Esophagus (tissue), 2 donors: ENCODE measurements around the gene SERF1B. TPM values are rescaled to one million over a fixed set of nuclear protein-coding genes. Genes with fewer than 3 reads are reported as not detected.
"Not testable (repeated sequence)": the region's sequence is repeated elsewhere in the genome, so short reads cannot be mapped to it uniquely, and the experiment has no call there.

Experiments used
- H3K27ac ChIP-seq, 2 donors: one replicate each; pipeline ENCODE4 v1.5.1; 2013; ENCODE audit warnings: low read depth in 2 of 2, mild to moderate bottlenecking in 2 of 2, inconsistent platforms in 1 of 2, low read length in 1 of 2, moderate library complexity in 1 of 2
- H3K27me3 ChIP-seq, 2 donors: one replicate each; pipeline ENCODE4 v1.6.1; 2013; ENCODE audit warnings: low read length in 2 of 2, control low read depth in 1 of 2, mild to moderate bottlenecking in 1 of 2; ENCODE audit not compliant: insufficient read depth in 2 of 2, control insufficient read depth in 1 of 2
- H3K36me3 ChIP-seq, 2 donors: one replicate each; pipeline ENCODE4 v1.6.1; 2013; ENCODE audit warnings: low read length in 1 of 2; ENCODE audit not compliant: control insufficient read depth in 2 of 2, insufficient read depth in 2 of 2
- H3K4me1 ChIP-seq, 2 donors: one replicate each; pipeline ENCODE4 v1.6.1; 2013; ENCODE audit warnings: low read length in 1 of 2; ENCODE audit not compliant: control insufficient read depth in 2 of 2, insufficient read depth in 2 of 2
- H3K4me3 ChIP-seq, 2 donors: one replicate each; pipeline ENCODE4 v1.5.1; 2013; ENCODE audit warnings: low read length in 2 of 2, mild to moderate bottlenecking in 2 of 2, low read depth in 1 of 2, moderate library complexity in 1 of 2
- H3K9me3 ChIP-seq, 2 donors: one replicate each; pipeline ENCODE4 v1.6.1; 2013; ENCODE audit warnings: mild to moderate bottlenecking in 2 of 2, low read depth in 1 of 2, low read length in 1 of 2, moderate library complexity in 1 of 2; ENCODE audit not compliant: control insufficient read depth in 2 of 2, insufficient read depth in 1 of 2
- WGBS, 2 donors: extraction: QIAGEN DNeasy Blood & Tissue Kit; methylation state at CpG; one replicate each; pipeline ENCODE4 v1.1.7; 2013; 5-methylcytosine and 5-hydroxymethylcytosine counted together
- polyA plus RNA-seq, 2 donors: library from polyadenylated mRNA; stranded (reverse); fragments of 200-250 nt; gene quantifications; one replicate each; pipeline ENCODE4 v1.2.3, GENCODE V29; 2013
- donor health status: healthy with polysubstance abuse.
- donor health status: Bipolar disorder and iron deficiency.

SERF1B gene
- 10 to 100 TPM; 22.7 to 24.8 TPM for polyA plus RNA-seq

DNA sequence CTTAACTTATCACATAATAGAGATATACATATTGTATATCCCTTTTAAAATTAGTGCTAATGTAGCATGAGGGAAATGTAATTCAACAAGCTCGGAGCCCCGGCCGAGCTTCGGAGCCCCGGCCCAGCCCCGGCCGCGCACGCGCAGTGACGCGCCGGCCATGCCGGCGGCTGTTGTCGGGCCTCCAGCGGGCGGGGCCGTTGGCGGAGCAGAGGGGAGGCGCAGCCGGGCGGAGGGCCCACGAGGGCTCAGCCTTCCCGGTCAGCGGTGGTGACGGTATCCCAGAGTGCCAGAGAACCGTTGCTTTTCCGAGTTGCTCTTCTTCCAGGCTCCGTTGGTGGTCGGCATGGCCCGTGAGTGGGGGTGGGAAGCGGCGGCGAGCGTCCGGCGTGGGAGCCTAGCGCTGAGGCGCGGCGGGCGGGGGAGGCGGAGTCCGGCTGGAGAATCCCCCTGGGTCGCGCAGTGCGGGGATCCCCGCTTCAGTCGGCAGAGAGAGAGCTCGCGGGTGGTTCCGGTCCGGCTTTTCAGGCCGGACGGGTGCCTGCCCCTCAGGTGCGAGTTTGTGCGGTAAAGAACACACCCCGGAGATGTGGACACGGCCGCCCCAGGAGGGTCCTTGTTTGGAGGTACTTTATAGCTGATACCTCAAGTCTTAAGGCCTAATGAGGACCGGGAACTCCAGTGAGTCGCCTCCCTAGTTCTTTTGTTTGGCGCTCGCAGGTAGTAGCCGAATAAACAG lies at the start of gene SERF1B:
Gene SERF1B, plus strand, starts transcription at position 146 of the 739 bp plus-strand sequence. Its CDS starts 201 bp downstream, at position 347.
- H3K27ac ChIP-seq, H3K36me3 ChIP-seq, H3K4me3 ChIP-seq, H3K27me3 ChIP-seq, H3K4me1 ChIP-seq, H3K9me3 ChIP-seq: not testable (repeated sequence)
- WGBS, 2 donors = no CpG with 5 or more reads among the region's 66 CpGs

- H3K4me3 ChIP-seq, H3K36me3 ChIP-seq, H3K9me3 ChIP-seq, H3K27me3 ChIP-seq, H3K27ac ChIP-seq, H3K4me1 ChIP-seq: not testable (repeated sequence)
- no CpG with 5 or more reads among the region's 2 CpGs for WGBS, 2 donors
Observed at GRCh38 chr5:69991713-69992112, 33.3 kb upstream of the SERF1B start.

- H3K4me1 ChIP-seq, H3K9me3 ChIP-seq, H3K27ac ChIP-seq, H3K27me3 ChIP-seq, H3K4me3 ChIP-seq, H3K36me3 ChIP-seq: not testable (repeated sequence)
- no CpG with 5 or more reads among the region's 1 CpG for WGBS, 2 donors
Observed at GRCh38 chr5:69995535-69995934, 29.5 kb upstream of the SERF1B start.

DNA sequence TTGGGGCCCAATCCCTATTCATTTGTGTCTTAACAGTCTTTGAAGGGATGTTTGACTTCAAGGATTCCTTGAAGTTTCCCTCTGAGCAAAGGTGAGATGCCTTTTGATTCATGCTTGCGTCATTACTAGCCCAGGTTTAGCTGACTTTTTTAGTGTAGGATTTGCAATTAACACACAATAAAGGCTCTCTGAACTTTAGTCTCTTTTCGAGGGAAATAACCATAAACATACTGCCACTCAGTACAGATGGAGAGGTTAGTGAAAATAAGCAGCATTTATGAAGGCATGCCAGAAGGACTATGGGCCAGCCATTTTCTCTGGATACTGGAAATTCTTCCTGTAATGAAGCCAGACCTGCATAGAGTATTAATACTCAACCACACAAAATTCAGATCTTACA lies 4.4 kb upstream of the SERF1B start:
- H3K4me3 ChIP-seq, H3K27ac ChIP-seq, H3K9me3 ChIP-seq, H3K36me3 ChIP-seq, H3K4me1 ChIP-seq, H3K27me3 ChIP-seq: not testable (repeated sequence)
- WGBS, 2 donors = no CpG with 5 or more reads among the region's 2 CpGs

DNA sequence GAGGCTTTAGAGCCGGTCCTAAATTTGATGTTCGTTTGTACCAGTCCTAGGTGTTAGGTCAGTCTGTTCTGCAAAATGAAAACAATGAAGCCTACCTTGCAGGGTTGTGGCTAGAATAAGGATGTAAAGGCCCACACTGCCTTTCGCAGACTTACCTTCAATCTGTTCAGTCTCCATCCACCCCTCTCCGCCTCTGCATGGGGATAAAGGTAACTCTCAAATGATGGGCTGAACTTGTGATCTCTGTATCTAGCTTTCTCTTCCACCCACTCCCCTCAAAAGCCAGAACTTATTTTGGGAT lies 744 bp downstream of the SERF1B start:
- not testable (repeated sequence) for H3K27ac ChIP-seq, H3K4me3 ChIP-seq, H3K4me1 ChIP-seq, H3K36me3 ChIP-seq, H3K9me3 ChIP-seq, H3K27me3 ChIP-seq
- no CpG with 5 or more reads among the region's 4 CpGs for WGBS, 2 donors

DNA sequence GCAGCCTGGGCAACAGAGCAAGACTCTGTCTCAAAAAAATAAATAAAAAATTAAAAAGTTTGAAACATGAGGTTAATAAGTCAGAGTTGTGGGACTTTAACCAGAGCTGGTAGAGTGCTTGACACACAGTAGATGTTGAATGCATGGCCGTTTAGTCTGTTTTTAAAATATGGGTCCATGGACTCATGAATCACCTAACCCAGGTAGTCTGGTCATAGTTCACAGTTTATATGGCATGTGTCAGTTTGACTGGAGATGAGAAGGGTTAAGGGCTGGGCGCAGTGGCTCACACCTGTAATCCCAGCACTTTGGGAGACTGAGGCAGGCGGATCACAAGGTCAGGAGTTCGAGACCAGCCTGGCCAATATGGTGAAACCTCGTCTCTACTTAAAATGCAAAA lies 6.2 kb downstream of the SERF1B start:
- H3K27me3 ChIP-seq, H3K4me1 ChIP-seq, H3K9me3 ChIP-seq, H3K4me3 ChIP-seq, H3K36me3 ChIP-seq, H3K27ac ChIP-seq: not testable (repeated sequence)
- WGBS, 2 donors = no CpG with 5 or more reads among the region's 5 CpGs

- not testable (repeated sequence) for H3K4me3 ChIP-seq, H3K27me3 ChIP-seq, H3K36me3 ChIP-seq, H3K4me1 ChIP-seq, H3K9me3 ChIP-seq, H3K27ac ChIP-seq
Observed at GRCh38 chr5:70041411-70041810, 16.4 kb downstream of the SERF1B start.

DNA sequence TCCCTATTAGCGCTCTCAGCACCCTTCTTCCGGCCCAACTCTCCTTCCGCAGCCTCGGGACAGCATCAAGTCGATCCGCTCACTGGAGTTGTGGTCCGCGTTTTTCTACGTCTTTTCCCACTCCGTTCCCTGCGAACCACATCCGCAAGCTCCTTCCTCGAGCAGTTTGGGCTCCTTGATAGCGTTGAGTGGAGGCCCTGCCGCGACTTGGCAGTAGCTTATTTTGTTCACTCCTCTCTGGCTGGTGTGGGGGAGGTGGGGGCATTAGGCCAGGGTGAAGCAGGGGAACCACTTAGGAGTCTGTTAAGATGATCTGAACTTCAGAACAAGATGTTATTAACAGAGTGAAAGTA lies 24.7 kb downstream of the SERF1B start:
- H3K36me3 ChIP-seq, H3K9me3 ChIP-seq, H3K4me1 ChIP-seq, H3K27me3 ChIP-seq, H3K4me3 ChIP-seq, H3K27ac ChIP-seq: not testable (repeated sequence)
- no CpG with 5 or more reads among the region's 16 CpGs for WGBS, 2 donors

GRCh38 chr5:70056289-70056942 lies 31.4 kb downstream of the SERF1B start:
- not testable (repeated sequence) for H3K4me1 ChIP-seq, H3K9me3 ChIP-seq, H3K36me3 ChIP-seq, H3K27me3 ChIP-seq, H3K4me3 ChIP-seq, H3K27ac ChIP-seq
- no CpG with 5 or more reads among the region's 6 CpGs for WGBS, 2 donors

GRCh38 chr5:70057140-70057539 lies 32.1 kb downstream of the SERF1B start:
- H3K4me3 ChIP-seq, H3K4me1 ChIP-seq, H3K27me3 ChIP-seq, H3K36me3 ChIP-seq, H3K27ac ChIP-seq, H3K9me3 ChIP-seq: not testable (repeated sequence)
- WGBS, 2 donors = no CpG with 5 or more reads among the region's 1 CpG
